BLaER1 (cell line): Measurements from ENCODE around the gene BTBD17.

Source experiments
- H3K27ac ChIP-seq: shearing (Covaris generic); formaldehyde crosslinking; 2 replicates; pipeline ENCODE4 v1.8.1; 2022
- H3K27me3 ChIP-seq: shearing (Covaris generic); formaldehyde crosslinking; 2 replicates; pipeline ENCODE4 v1.8.1; 2022
- H3K36me3 ChIP-seq: shearing (Covaris generic); formaldehyde crosslinking; 2 replicates; pipeline ENCODE4 v1.8.1; 2022
- H3K4me1 ChIP-seq: shearing (Covaris generic); formaldehyde crosslinking; 2 replicates; pipeline ENCODE4 v1.8.1; 2022
- H3K4me2 ChIP-seq: shearing (Covaris generic); formaldehyde crosslinking; 2 replicates; pipeline ENCODE4 v1.8.1; 2022
- H3K4me3 ChIP-seq: shearing (Covaris generic); formaldehyde crosslinking; 2 replicates; pipeline ENCODE4 v1.8.1; 2022
- H3K9ac ChIP-seq: shearing (Covaris generic); formaldehyde crosslinking; 2 replicates; pipeline ENCODE4 v1.8.1; 2022
- H3K9me3 ChIP-seq: shearing (Covaris generic); formaldehyde crosslinking; 2 replicates; pipeline ENCODE4 v1.8.1; 2022
- H4K20me1 ChIP-seq: shearing (Covaris generic); formaldehyde crosslinking; 2 replicates; pipeline ENCODE4 v1.8.1; 2022
- Cebpa-rat ChIP-seq: shearing (Covaris generic); IDR thresholded peaks from 2 replicates; pipeline ENCODE4 v1.8.1; 2022

BTBD17 gene

GRCh38 chr17:74353446-74354060, 8.1 kb downstream of the BTBD17 start:
- Histone ChIP-seq H4K20me1 (peaks cover 11% of the 10 kb centered on the region; the same call in 1 of the 2 replicates), H3K4me2 (no peak overlapping the region), H3K9ac (no peak overlapping the region), H3K36me3 (no peaks in the 10 kb centered on the region), H3K27me3 (peaks cover 81% of the 10 kb centered on the region), H3K9me3 (no peaks in the 10 kb centered on the region), H3K4me3 (no peak overlapping the region), H3K27ac (no peak overlapping the region), H3K4me1 (no peaks in the 10 kb centered on the region)
- TF ChIP-seq Cebpa-rat, result no peak

- Histone ChIP-seq H3K27me3 (peaks cover 67% of the 10 kb centered on the region), H3K9ac (no peak overlapping the region), H4K20me1 (peaks cover 11% of the 10 kb centered on the region; the same call in 1 of the 2 replicates), H3K36me3 (no peaks in the 10 kb centered on the region), H3K4me1 (no peaks in the 10 kb centered on the region), H3K4me3 (no peak overlapping the region), H3K4me2 (no peak overlapping the region), H3K27ac (no peak overlapping the region), H3K9me3 (no peaks in the 10 kb centered on the region)
- TF ChIP-seq Cebpa-rat, result no peak
Measured at GRCh38 chr17:74351552-74352210, 10.0 kb downstream of the BTBD17 start.

- no peaks in the 10 kb centered on the region for H3K9me3 ChIP-seq
- H3K4me2 ChIP-seq, result no peak overlapping the region
- TF ChIP-seq Cebpa-rat, result no peak
- H3K27me3 ChIP-seq, result peaks cover 55% of the 10 kb centered on the region
- H3K27ac ChIP-seq, result no peak overlapping the region
- peaks cover 11% of the 10 kb centered on the region; the same call in 1 of the 2 replicates for H4K20me1 ChIP-seq
- no peak overlapping the region for H3K9ac ChIP-seq
- no peak overlapping the region for H3K4me3 ChIP-seq
- H3K4me1 ChIP-seq, result no peaks in the 10 kb centered on the region
- no peaks in the 10 kb centered on the region for H3K36me3 ChIP-seq
Measured at GRCh38 chr17:74350486-74350885, 11.2 kb downstream of the BTBD17 start.

- Histone ChIP-seq H3K36me3 (no peaks in the 10 kb centered on the region), H3K9me3 (no peaks in the 10 kb centered on the region), H3K9ac (no peak overlapping the region), H3K4me3 (no peak overlapping the region), H3K4me1 (0 out of 2 replicates have a peak, but pooled peaks cover under 1% of the 10 kb centered on the region), H3K27me3 (peaks cover 41% of the 10 kb centered on the region), H3K4me2 (no peak overlapping the region), H3K27ac (no peak overlapping the region), H4K20me1 (peaks cover 11% of the 10 kb centered on the region; the same call in 1 of the 2 replicates)
- TF ChIP-seq Cebpa-rat, result no peak
Measured at GRCh38 chr17:74349120-74349519, 12.5 kb downstream of the BTBD17 start.

GRCh38 chr17:74347646-74348045, 14.0 kb downstream of the BTBD17 start:
- peaks cover 27% of the 10 kb centered on the region for H3K27me3 ChIP-seq
- no peak for TF ChIP-seq Cebpa-rat

GRCh38 chr17:74345433-74346241, 16.0 kb downstream of the BTBD17 start:
- TF ChIP-seq Cebpa-rat, result no peak
- Histone ChIP-seq H3K27me3 (peaks cover 6% of the 10 kb centered on the region; the same call in 1 of the 2 replicates), H3K4me1 (peaks cover 34% of the 10 kb centered on the region), H3K27ac (no peak overlapping the region), H3K4me2 (no peak overlapping the region), H3K4me3 (no peak overlapping the region), H4K20me1 (no peaks in the 10 kb centered on the region), H3K36me3 (no peaks in the 10 kb centered on the region), H3K9me3 (no peaks in the 10 kb centered on the region), H3K9ac (no peak overlapping the region)

More at GRCh38 chr17:74347646-74348045, 14.0 kb downstream of the BTBD17 start:
- Histone ChIP-seq H3K4me2 (no peak overlapping the region), H3K9me3 (no peaks in the 10 kb centered on the region), H3K36me3 (no peaks in the 10 kb centered on the region), H3K27ac (no peak overlapping the region), H3K4me1 (peaks cover 14% of the 10 kb centered on the region), H3K9ac (no peak overlapping the region), H3K4me3 (no peak overlapping the region), H4K20me1 (peaks cover 11% of the 10 kb centered on the region; the same call in 1 of the 2 replicates)

GRCh38 chr17:74344658-74345057, 17.0 kb downstream of the BTBD17 start:
- Histone ChIP-seq H3K4me1 (peaks cover 44% of the 10 kb centered on the region), H4K20me1 (no peaks in the 10 kb centered on the region), H3K4me2 (no peak overlapping the region), H3K9me3 (no peaks in the 10 kb centered on the region), H3K27me3 (no peaks in the 10 kb centered on the region), H3K36me3 (no peaks in the 10 kb centered on the region), H3K27ac (no peak overlapping the region), H3K4me3 (no peak overlapping the region), H3K9ac (no peak overlapping the region)
- TF ChIP-seq Cebpa-rat, result no peak

GRCh38 chr17:74343526-74344284, 18.0 kb downstream of the BTBD17 start:
- H3K27me3 ChIP-seq, result no peaks in the 10 kb centered on the region
- no peak overlapping the region for H3K4me2 ChIP-seq

GRCh38 chr17:74343121-74343520, 18.5 kb downstream of the BTBD17 start:
- Histone ChIP-seq H4K20me1 (no peaks in the 10 kb centered on the region), H3K4me1 (peaks cover 55% of the 10 kb centered on the region), H3K4me3 (no peak overlapping the region), H3K27me3 (no peaks in the 10 kb centered on the region), H3K9ac (no peak overlapping the region), H3K9me3 (no peaks in the 10 kb centered on the region), H3K27ac (no peak overlapping the region), H3K36me3 (no peaks in the 10 kb centered on the region), H3K4me2 (peak overlapping the region; percentile 77; the same call in 1 of the 2 replicates)
- no peak for TF ChIP-seq Cebpa-rat

More at GRCh38 chr17:74343526-74344284, 18.0 kb downstream of the BTBD17 start:
- Histone ChIP-seq H3K4me3 (no peak overlapping the region), H3K9ac (no peak overlapping the region), H3K4me1 (peaks cover 53% of the 10 kb centered on the region), H3K27ac (no peak overlapping the region), H4K20me1 (no peaks in the 10 kb centered on the region), H3K9me3 (no peaks in the 10 kb centered on the region), H3K36me3 (no peaks in the 10 kb centered on the region)
- TF ChIP-seq Cebpa-rat, result no peak
